ENCODE results near the gene OR2V1. TPM values are rescaled to one million over a fixed set of nuclear protein-coding genes. Genes with fewer than 3 reads are reported as not detected.
A peak's percentile ranks its signal among the peaks of the same experiment; 100 is the strongest.

OR2V1 gene
- total and polyA plus RNA-seq, 2 of the 13 experiments (the other 11 are each of a cell fraction or from before 2014, with no cell fraction given): not detected

DNA sequence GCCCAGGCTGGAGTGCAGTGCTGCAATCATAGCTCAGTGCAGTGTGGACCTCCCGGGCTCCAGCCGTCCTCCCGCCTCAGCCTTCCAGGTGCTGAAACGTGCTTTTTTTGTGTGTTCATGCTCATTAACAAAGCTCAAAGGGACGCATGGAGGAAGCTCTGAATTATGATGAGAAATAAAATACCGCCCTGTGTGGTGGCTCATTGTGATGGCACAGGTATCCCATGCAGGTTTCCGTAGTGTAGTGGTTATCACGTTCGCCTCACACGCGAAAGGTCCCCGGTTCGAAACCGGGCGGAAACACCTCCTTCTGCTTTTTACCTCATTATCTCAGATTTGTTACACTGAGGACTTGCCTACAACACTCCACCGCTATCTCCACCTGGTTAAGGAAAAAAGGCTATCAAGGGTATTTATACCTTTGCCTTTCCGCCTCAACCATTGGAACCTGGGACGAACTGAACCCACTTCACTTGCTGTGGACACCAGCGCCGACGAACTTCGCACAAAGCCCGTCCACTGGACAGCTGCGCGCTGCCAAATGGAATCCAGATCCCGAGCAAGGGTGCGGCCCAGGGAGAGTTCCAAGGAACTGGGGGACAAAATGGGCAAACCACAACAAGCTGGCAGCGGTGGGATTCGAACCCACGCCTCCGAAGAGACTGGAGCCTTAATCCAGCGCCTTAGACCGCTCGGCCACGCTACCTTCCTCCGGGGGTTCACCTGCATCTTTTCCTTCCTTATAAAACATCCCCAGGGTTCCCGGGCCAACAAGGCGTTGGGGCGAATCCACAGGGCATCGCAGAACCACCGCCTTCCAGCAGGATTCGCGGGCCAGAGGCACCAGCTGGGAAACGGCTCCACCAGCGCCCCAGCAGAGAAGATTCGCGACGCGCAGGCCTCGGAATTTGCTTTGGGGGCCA lies 42.7 kb upstream of the OR2V1 start (continued):
- TF ChIP-seq NCOR1 (IDR thresholded peaks at IDR 0.05; ENCODE audit: borderline replicate concordance, low read length) (0 out of 2 replicates have a peak, but pooled peaks have one; percentile 28), ZFYVE20 (CRISPR knock-in tag; IDR thresholded peaks at IDR 0.05; ENCODE audit: borderline replicate concordance, low read depth) (no peak), TEAD3 (CRISPR knock-in tag; optimal IDR thresholded peaks at IDR 0.05; ENCODE audit: borderline replicate concordance) (peak; percentile 39), RXRB (CRISPR knock-in tag; IDR thresholded peaks at IDR 0.05; ENCODE audit: borderline replicate concordance) (no peak), PRPF4 (IDR thresholded peaks at IDR 0.05; ENCODE audit: low read depth, low read length, poor library complexity, severe bottlenecking) (peak; percentile 17), YEATS4 (CRISPR knock-in tag; IDR thresholded peaks at IDR 0.05; ENCODE audit: borderline replicate concordance) (0 out of 2 replicates have a peak, but pooled peaks have one; percentile 11), KDM2A (CRISPR knock-in tag; IDR thresholded peaks at IDR 0.05; ENCODE audit: borderline replicate concordance, low read depth) (peak; percentile 37; the same call in 1 of the 2 replicates), ZNF646 (CRISPR knock-in tag; IDR thresholded peaks at IDR 0.05) (peak; percentile 28; the same call in 1 of the 2 replicates)
- TF ChIP-seq, protein P1, sequence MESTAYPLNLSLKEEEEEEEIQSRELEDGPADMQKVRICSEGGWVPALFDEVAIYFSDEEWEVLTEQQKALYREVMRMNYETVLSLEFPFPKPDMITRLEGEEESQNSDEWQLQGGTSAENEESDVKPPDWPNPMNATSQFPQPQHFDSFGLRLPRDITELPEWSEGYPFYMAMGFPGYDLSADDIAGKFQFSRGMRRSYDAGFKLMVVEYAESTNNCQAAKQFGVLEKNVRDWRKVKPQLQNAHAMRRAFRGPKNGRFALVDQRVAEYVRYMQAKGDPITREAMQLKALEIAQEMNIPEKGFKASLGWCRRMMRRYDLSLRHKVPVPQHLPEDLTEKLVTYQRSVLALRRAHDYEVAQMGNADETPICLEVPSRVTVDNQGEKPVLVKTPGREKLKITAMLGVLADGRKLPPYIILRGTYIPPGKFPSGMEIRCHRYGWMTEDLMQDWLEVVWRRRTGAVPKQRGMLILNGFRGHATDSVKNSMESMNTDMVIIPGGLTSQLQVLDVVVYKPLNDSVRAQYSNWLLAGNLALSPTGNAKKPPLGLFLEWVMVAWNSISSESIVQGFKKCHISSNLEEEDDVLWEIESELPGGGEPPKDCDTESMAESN (CRISPR knock-in tag; conservative IDR thresholded peaks at IDR 0.05): 0 out of 2 replicates have a peak, but pooled peaks have one; percentile 6
- TF ChIP-seq, protein P2, sequence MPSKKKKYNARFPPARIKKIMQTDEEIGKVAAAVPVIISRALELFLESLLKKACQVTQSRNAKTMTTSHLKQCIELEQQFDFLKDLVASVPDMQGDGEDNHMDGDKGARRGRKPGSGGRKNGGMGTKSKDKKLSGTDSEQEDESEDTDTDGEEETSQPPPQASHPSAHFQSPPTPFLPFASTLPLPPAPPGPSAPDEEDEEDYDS (CRISPR knock-in tag; IDR thresholded peaks at IDR 0.05): peak; percentile 41; the same call in 1 of the 2 replicates
